H9 (cell line): ENCODE results near the gene CCL13. TPM values are rescaled to one million over a fixed set of nuclear protein-coding genes. Genes with fewer than 3 reads are reported as not detected.

Experiments used
- DNase-seq: peaks from one replicate; pipeline ENCODE4 v3.0.0-alpha.2; 2017
- H2AFZ ChIP-seq: one replicate; pipeline ENCODE4 v1.6.1; 2013; ENCODE audit warnings: mild to moderate bottlenecking, low read length, control low read depth, moderate library complexity
- H2AK5ac ChIP-seq: 2 replicates; pipeline ENCODE4 v1.6.1; 2013; ENCODE audit warnings: low read length, control low read depth, mixed read lengths; ENCODE audit not compliant: insufficient read length
- H2BK120ac ChIP-seq: one replicate; pipeline ENCODE4 v1.6.1; 2013; ENCODE audit warnings: low read depth, mild to moderate bottlenecking, low read length, control low read depth, inconsistent platforms; ENCODE audit not compliant: poor library complexity, severe bottlenecking
- H2BK12ac ChIP-seq: 2 replicates; pipeline ENCODE4 v1.6.1; 2013; ENCODE audit warnings: low read length, control low read depth, mixed read lengths, low read depth; ENCODE audit not compliant: insufficient read length
- H2BK15ac ChIP-seq: 2 replicates; pipeline ENCODE4 v1.6.1; 2013; ENCODE audit warnings: low read depth, low read length, control low read depth
- H2BK20ac ChIP-seq: one replicate; pipeline ENCODE4 v1.6.1; 2013; ENCODE audit warnings: low read depth, mild to moderate bottlenecking, low read length, control low read depth, inconsistent platforms; ENCODE audit not compliant: poor library complexity, severe bottlenecking
- H2BK5ac ChIP-seq: 2 replicates; pipeline ENCODE4 v1.6.1; 2013; ENCODE audit warnings: low read length, control low read depth, mixed read lengths; ENCODE audit not compliant: insufficient read length
- H3K14ac ChIP-seq: 2 replicates; pipeline ENCODE4 v1.6.1; 2013; ENCODE audit warnings: low read length, control low read depth; ENCODE audit not compliant: insufficient read depth
- H3K18ac ChIP-seq: 2 replicates; pipeline ENCODE4 v1.6.1; 2013; ENCODE audit warnings: low read depth, mild to moderate bottlenecking, mixed read lengths, low read length, control low read depth; ENCODE audit not compliant: insufficient read length
- H3K23ac ChIP-seq: 2 replicates; pipeline ENCODE4 v1.6.1; 2013; ENCODE audit warnings: low read length, control low read depth, mixed read lengths, low read depth; ENCODE audit not compliant: insufficient read length
- H3K23me2 ChIP-seq: 2 replicates; pipeline ENCODE4 v1.6.1; 2013; ENCODE audit warnings: low read depth, mild to moderate bottlenecking, mixed read lengths, low read length, control low read depth; ENCODE audit not compliant: insufficient read length, poor library complexity, severe bottlenecking
- H3K27ac ChIP-seq: 2 replicates; pipeline ENCODE4 v1.5.1; 2013; ENCODE audit warnings: low read length, control low read depth, mixed read lengths, low read depth; ENCODE audit not compliant: insufficient read length
- H3K27me3 ChIP-seq: 2 replicates; pipeline ENCODE4 v1.6.1; 2013; ENCODE audit warnings: low read length, control low read depth, inconsistent platforms; ENCODE audit not compliant: insufficient read depth
- H3K4ac ChIP-seq: 2 replicates; pipeline ENCODE4 v1.6.1; 2013; ENCODE audit warnings: low read depth, mild to moderate bottlenecking, control low read depth, inconsistent platforms, low read length, moderate library complexity
- H3K4me1 ChIP-seq: 2 replicates; pipeline ENCODE4 v1.6.1; 2013; ENCODE audit warnings: low read length, control low read depth, inconsistent platforms; ENCODE audit not compliant: insufficient read depth
- H3K4me2 ChIP-seq: 2 replicates; pipeline ENCODE4 v1.6.1; 2013; ENCODE audit warnings: low read length, control low read depth, mixed read lengths; ENCODE audit not compliant: insufficient read length, insufficient read depth
- H3K56ac ChIP-seq: 2 replicates; pipeline ENCODE4 v1.6.1; 2013; ENCODE audit warnings: low read depth, mild to moderate bottlenecking, mixed read lengths, low read length, control low read depth; ENCODE audit not compliant: insufficient read length
- H3K79me1 ChIP-seq: 2 replicates; pipeline ENCODE4 v1.6.1; 2013; ENCODE audit warnings: low read depth, mild to moderate bottlenecking, moderate library complexity, low read length, control low read depth, inconsistent platforms; ENCODE audit not compliant: insufficient read depth, poor library complexity, severe bottlenecking
- H3K79me2 ChIP-seq: 2 replicates; pipeline ENCODE4 v1.6.1; 2013; ENCODE audit warnings: low read length, control low read depth, inconsistent platforms; ENCODE audit not compliant: insufficient read depth
- H3K9ac ChIP-seq: 2 replicates; pipeline ENCODE4 v1.6.1; 2013; ENCODE audit warnings: low read length, control low read depth, mixed read lengths; ENCODE audit not compliant: insufficient read length; ENCODE audit errors: extremely low read depth
- H3K9me3 ChIP-seq: one replicate; pipeline ENCODE4 v1.6.1; 2013; ENCODE audit warnings: low read depth, low read length, inconsistent platforms; ENCODE audit not compliant: control insufficient read depth
- H3T11ph ChIP-seq: one replicate; pipeline ENCODE4 v1.6.1; 2013; ENCODE audit warnings: mild to moderate bottlenecking, low read length, control low read depth, inconsistent platforms
- H4K20me1 ChIP-seq: one replicate; pipeline ENCODE4 v1.6.1; 2013; ENCODE audit not compliant: control insufficient read depth, insufficient read length, insufficient read depth
- H4K5ac ChIP-seq: 2 replicates; pipeline ENCODE4 v1.6.1; 2013; ENCODE audit warnings: low read depth, mild to moderate bottlenecking, mixed read lengths, low read length, control low read depth; ENCODE audit not compliant: insufficient read length
- H4K8ac ChIP-seq: replicated peaks from 2 replicates; pipeline ENCODE4 v1.6.1; 2013; ENCODE audit warnings: low read length, control low read depth, mixed read lengths, low read depth; ENCODE audit not compliant: insufficient read length
- H4K91ac ChIP-seq: 2 replicates; pipeline ENCODE4 v1.6.1; 2013; ENCODE audit warnings: low read depth, mild to moderate bottlenecking, moderate library complexity, mixed read lengths, low read length, control low read depth; ENCODE audit not compliant: insufficient read length
- H3K27ac Mint-ChIP-seq, 3 experiments: 2 replicates in 2 of 3; 3 replicates in 1 of 3; pipeline ENCODE4 v1.8.0; 2020 to 2021; ENCODE audit warnings: mixed read lengths in 3 of 3, mild to moderate bottlenecking in 1 of 3, moderate library complexity in 1 of 3
- H3K27me3 Mint-ChIP-seq: 2 replicates; pipeline ENCODE4 v1.8.0; 2021; ENCODE audit warnings: low read depth, mild to moderate bottlenecking, moderate library complexity, mixed read lengths
- H3K36me3 Mint-ChIP-seq, 3 experiments: 2 replicates in 2 of 3; 3 replicates in 1 of 3; pipeline ENCODE4 v1.8.0; 2020 to 2021; ENCODE audit warnings: low read depth in 3 of 3, mixed read lengths in 3 of 3; ENCODE audit not compliant: insufficient read depth in 1 of 3
- H3K4me1 Mint-ChIP-seq, 2 experiments: 2 replicates each; pipeline ENCODE4 v1.8.0; 2020; ENCODE audit warnings: mixed read lengths in 2 of 2
- H3K4me3 Mint-ChIP-seq, 2 experiments: 2 replicates in 1 of 2; 3 replicates in 1 of 2; pipeline ENCODE4 v1.8.0; 2020 to 2021; ENCODE audit warnings: mild to moderate bottlenecking in 2 of 2, mixed read lengths in 2 of 2, moderate library complexity in 1 of 2
- H3K9me3 Mint-ChIP-seq, 2 experiments: 2 replicates in 1 of 2; 3 replicates in 1 of 2; pipeline ENCODE4 v1.8.0; 2020; ENCODE audit warnings: mild to moderate bottlenecking in 2 of 2, mixed read lengths in 2 of 2, moderate library complexity in 1 of 2
- CTCF ChIP-seq: fragments of 200-600 bp; sonication (generic); conservative IDR thresholded peaks from 3 replicates; pipeline ENCODE4 v1.8.0; 2021; ENCODE audit warnings: antibody characterized with exemption, mild to moderate bottlenecking
- WGBS: extraction: QIAGEN DNeasy Blood & Tissue Kit; methylation state at CpG from one replicate; pipeline ENCODE4 v1.1.7; 2013; ENCODE audit warnings: missing lambda C conversion rate, low lambda C conversion rate, mixed read lengths; ENCODE audit not compliant: insufficient read length; ENCODE audit errors: extremely low coverage; 5-methylcytosine and 5-hydroxymethylcytosine counted together
- total RNA-seq: library from RNA; stranded (reverse); gene quantifications from 2 replicates; pipeline ENCODE4 v1.2.1, GENCODE V29; 2021

CCL13 gene
- total RNA-seq, 1 experiment from 2014 or later, result not detected

GRCh38 chr17:34311291-34311690, 45.0 kb upstream of the CCL13 start:
- H3K27ac ChIP-seq, result no peak overlapping the region
- no peaks in the 10 kb centered on the region for H3K23me2 ChIP-seq
- no peaks in the 10 kb centered on the region for H3K79me2 ChIP-seq
- H2BK12ac ChIP-seq, result no peak overlapping the region
- no peak overlapping the region for H2BK120ac ChIP-seq
- H3K27me3 ChIP-seq, result no peaks in the 10 kb centered on the region
- no peak for TF ChIP-seq CTCF
- DNase-seq, result no peak
- H3K4me1 Mint-ChIP-seq, result peaks cover 0 to 5% of the 10 kb centered on the region in 2 experiments; a peak in 3 of 4 replicates
- no peak overlapping the region for H2BK5ac ChIP-seq
- no peak overlapping the region for H3K4me3 Mint-ChIP-seq
- no peaks in the 10 kb centered on the region for H3K4me1 ChIP-seq
- H2BK20ac ChIP-seq, result no peak overlapping the region
- H3K4me2 ChIP-seq, result no peak overlapping the region
- no peak overlapping the region for H4K91ac ChIP-seq
- H3K18ac ChIP-seq, result no peak overlapping the region
- no peaks in the 10 kb centered on the region for H3K36me3 Mint-ChIP-seq
- WGBS, result no CpG with 5 or more reads among the region's 7 CpGs
- H3K27ac Mint-ChIP-seq, result no peak overlapping the region
- no peaks in the 10 kb centered on the region for H3K9me3 ChIP-seq
- no peaks in the 10 kb centered on the region for H3K79me1 ChIP-seq
- H4K5ac ChIP-seq, result no peak overlapping the region
- no peak overlapping the region for H3K14ac ChIP-seq
- no peak overlapping the region for H4K8ac ChIP-seq
- no peak overlapping the region for H3K4ac ChIP-seq
- no peak overlapping the region for H2AFZ ChIP-seq
- H3T11ph ChIP-seq, result no peak overlapping the region
- H3K56ac ChIP-seq, result no peak overlapping the region
- H2AK5ac ChIP-seq, result no peak overlapping the region
- no peak overlapping the region for H3K23ac ChIP-seq
- H3K9ac ChIP-seq, result no peak overlapping the region
- H4K20me1 ChIP-seq, result no peaks in the 10 kb centered on the region
- H3K9me3 Mint-ChIP-seq, result no peaks in the 10 kb centered on the region
- H2BK15ac ChIP-seq, result no peak overlapping the region
- peaks cover 14% of the 10 kb centered on the region for H3K27me3 Mint-ChIP-seq
